Fibroblast of lung (primary cell): ENCODE results near the gene SYNM. TPM values are rescaled to one million over a fixed set of nuclear protein-coding genes. Genes with fewer than 3 reads are reported as not detected.

Source experiments
- DNase-seq, 2 donors: peaks; one replicate each; pipeline versions ENCODE4 v3.0.0 to v3.0.0-alpha.2; 2010; ENCODE audit warnings: low read depth in 2 of 2
- H2AFZ ChIP-seq: 2 replicates; pipeline ENCODE4 v1.5.1; 2012; ENCODE audit warnings: low read length, control low read depth, inconsistent platforms
- H3K27ac ChIP-seq: 2 replicates; pipeline ENCODE4 v1.5.1; 2011; ENCODE audit warnings: low read length, control low read depth; ENCODE audit not compliant: insufficient read depth
- H3K27me3 ChIP-seq: 2 replicates; pipeline ENCODE4 v1.5.1; 2011; ENCODE audit warnings: mild to moderate bottlenecking, low read length; ENCODE audit not compliant: control insufficient read depth, insufficient read depth
- H3K36me3 ChIP-seq: 2 replicates; pipeline ENCODE4 v1.5.1; 2011; ENCODE audit warnings: low read length; ENCODE audit not compliant: control insufficient read depth, insufficient read depth
- H3K4me1 ChIP-seq: 2 replicates; pipeline ENCODE4 v1.5.1; 2011; ENCODE audit warnings: low read length; ENCODE audit not compliant: control insufficient read depth, insufficient read depth; ENCODE audit errors: extremely low read depth
- H3K4me2 ChIP-seq: 2 replicates; pipeline ENCODE4 v1.5.1; 2011; ENCODE audit warnings: low read length, control low read depth; ENCODE audit not compliant: insufficient read depth; ENCODE audit errors: extremely low read depth
- H3K4me3 ChIP-seq, 4 experiments: fragments of 200-600 bp in 1 of 4; sonication (generic) in 1 of 4; replicated peaks in 1 of 4; 2 replicates each; pipeline ENCODE4 v1.5.1; 2011 to 2016; ENCODE audit warnings: low read length in 4 of 4, low read depth in 3 of 4, mild to moderate bottlenecking in 3 of 4, control low read depth in 2 of 4, inconsistent platforms in 1 of 4, mixed read lengths in 1 of 4; ENCODE audit not compliant: insufficient read depth in 1 of 4; ENCODE audit errors: control extremely low read depth in 1 of 4
- H3K79me2 ChIP-seq: 2 replicates; pipeline ENCODE4 v1.5.1; 2012; ENCODE audit warnings: mild to moderate bottlenecking, low read length, inconsistent platforms; ENCODE audit not compliant: control insufficient read depth, insufficient read depth
- H3K9ac ChIP-seq: 2 replicates; pipeline ENCODE4 v1.5.1; 2011; ENCODE audit warnings: mild to moderate bottlenecking, low read length, control low read depth; ENCODE audit not compliant: insufficient read depth
- H3K9me3 ChIP-seq: 2 replicates; pipeline ENCODE4 v1.5.1; 2012; ENCODE audit warnings: low read depth, low read length; ENCODE audit not compliant: control insufficient read depth, insufficient read depth
- H4K20me1 ChIP-seq: 2 replicates; pipeline ENCODE4 v1.5.1; 2011; ENCODE audit warnings: low read length; ENCODE audit not compliant: control insufficient read depth, insufficient read depth; ENCODE audit errors: extremely low read depth
- CTCF ChIP-seq, 2 donors: IDR thresholded peaks in 1 of 2; conservative IDR thresholded peaks in 1 of 2; 1 replicate in 1 of 2; 2 replicates in 1 of 2; pipeline ENCODE4 v1.5.1; 2011 to 2012; ENCODE audit warnings: low read length in 2 of 2, control low read depth in 1 of 2, inconsistent platforms in 1 of 2, low read depth in 1 of 2, mild to moderate bottlenecking in 1 of 2
- EZH2 ChIP-seq: IDR thresholded peaks from 2 replicates; pipeline ENCODE4 v1.5.1; 2012; ENCODE audit warnings: low read length, control low read depth, mild to moderate bottlenecking; ENCODE audit errors: missing control alignments
- polyA plus RNA-seq, 2 donors: library from polyadenylated mRNA; depleted of rRNA in 1 of 2; stranded (reverse) in 1 of 2; unstranded in 1 of 2; fragments of >200 nt; gene quantifications; 2 replicates each; pipeline ENCODE4 v1.2.1, GENCODE V29; 2011 to 2012; ENCODE audit warnings: missing spikeins in 1 of 2
- total RNA-seq: library from RNA; depleted of rRNA; stranded (reverse); fragments of >200 nt; gene quantifications from 2 replicates; pipeline ENCODE4 v1.2.1, GENCODE V29; 2014

Gene SYNM
- total and polyA plus RNA-seq, 2 donors (not counting 1 experiment from before 2014, with no cell fraction given): 1.8 to 8.6 TPM

GRCh38 chr15:99139276-99139675, 34.4 kb downstream of the SYNM start:
- Histone ChIP-seq H3K36me3 (peaks cover 4% of the 10 kb centered on the region), H3K9ac (no peak overlapping the region), H3K27me3 (no peaks in the 10 kb centered on the region), H3K9me3 (no peaks in the 10 kb centered on the region), H3K27ac (no peak overlapping the region), H3K4me3 (no peak overlapping the region), H4K20me1 (no peaks in the 10 kb centered on the region), H2AFZ (no peak overlapping the region), H3K4me2 (no peak overlapping the region), H3K4me1 (no peaks in the 10 kb centered on the region), H3K79me2 (no peaks in the 10 kb centered on the region)
- DNase-seq: no peak
- TF ChIP-seq EZH2: no peak
- no peak for TF ChIP-seq CTCF (conservative IDR thresholded peaks at IDR 0.05 in 1 of 2, IDR thresholded peaks at IDR 0.05 in 1 of 2; ENCODE audit: low read depth in 1 of 2, low read length in 2 of 2)

DNA sequence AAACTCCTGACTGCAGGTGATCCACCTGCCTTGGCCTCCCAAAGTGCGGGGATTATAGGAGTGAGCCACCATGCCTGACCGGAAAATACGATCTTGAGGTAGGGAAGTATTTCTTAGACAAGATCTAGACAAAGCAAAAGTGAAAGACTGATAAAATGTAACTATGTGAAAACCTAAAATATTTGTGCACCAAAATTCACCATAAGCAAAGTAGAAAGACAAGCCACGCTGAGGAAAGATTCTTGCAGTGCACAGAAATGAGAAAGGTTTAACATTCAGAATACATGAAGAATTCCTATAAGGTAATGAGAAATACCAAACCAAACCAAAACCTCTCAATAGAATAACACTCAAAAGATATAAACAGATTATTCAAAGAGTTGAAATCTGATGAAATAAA, 35.7 kb downstream of the SYNM start:
- Histone ChIP-seq H4K20me1 (no peaks in the 10 kb centered on the region), H3K4me1 (no peaks in the 10 kb centered on the region), H3K79me2 (no peaks in the 10 kb centered on the region), H3K4me3 (no peak overlapping the region), H3K9me3 (no peaks in the 10 kb centered on the region), H3K9ac (no peak overlapping the region), H3K36me3 (peaks cover 4% of the 10 kb centered on the region), H3K4me2 (no peak overlapping the region), H2AFZ (no peak overlapping the region), H3K27ac (no peak overlapping the region), H3K27me3 (no peaks in the 10 kb centered on the region)
- no peak for TF ChIP-seq EZH2
- no peak for TF ChIP-seq CTCF (conservative IDR thresholded peaks at IDR 0.05 in 1 of 2, IDR thresholded peaks at IDR 0.05 in 1 of 2; ENCODE audit: low read depth in 1 of 2, low read length in 2 of 2)
- no peak for DNase-seq

GRCh38 chr15:99141943-99142342, 37.1 kb downstream of the SYNM start:
- H3K27me3 ChIP-seq: no peaks in the 10 kb centered on the region
- no peak overlapping the region for H3K27ac ChIP-seq
- H4K20me1 ChIP-seq: no peaks in the 10 kb centered on the region
- H3K79me2 ChIP-seq: no peaks in the 10 kb centered on the region
- H3K4me3 ChIP-seq: no peak overlapping the region
- DNase-seq: no peak
- peaks cover 4% of the 10 kb centered on the region for H3K36me3 ChIP-seq
- H3K9ac ChIP-seq: no peak overlapping the region
- TF ChIP-seq EZH2 (no peak), CTCF (conservative IDR thresholded peaks at IDR 0.05 in 1 of 2, IDR thresholded peaks at IDR 0.05 in 1 of 2; ENCODE audit: low read depth in 1 of 2, low read length in 2 of 2) (no peak)
- no peaks in the 10 kb centered on the region for H3K9me3 ChIP-seq
- no peaks in the 10 kb centered on the region for H3K4me1 ChIP-seq
- H2AFZ ChIP-seq: no peak overlapping the region
- no peak overlapping the region for H3K4me2 ChIP-seq
